ENCODE results near the gene TMEM135. TPM values are rescaled to one million over a fixed set of nuclear protein-coding genes. Genes with fewer than 3 reads are reported as not detected.

TMEM135 gene
- total RNA-seq, 1 experiment from 2014 or later, result 70.3 TPM

GRCh38 chr11:87110443-87111131 lies 72.9 kb downstream of the TMEM135 start:
- Histone ChIP-seq H3K4me3 (ENCODE audit: low read depth, low read length, poor library complexity, severe bottlenecking) (no peak overlapping the region), H3K36me3 (ENCODE audit: insufficient read depth, low read length, poor library complexity, severe bottlenecking) (peaks cover 4% of the 10 kb centered on the region), H3K4me1 (ENCODE audit: insufficient read depth, low read length, poor library complexity, severe bottlenecking) (peaks cover 34% of the 10 kb centered on the region), H3K9me3 (ENCODE audit: low read depth, low read length, poor library complexity, severe bottlenecking) (no peaks in the 10 kb centered on the region), H3K27me3 (replicated peaks; ENCODE audit: insufficient read depth, low read depth, low read length, poor library complexity) (no peaks in the 10 kb centered on the region), H3K27ac (ENCODE audit: low read depth, low read length, poor library complexity, severe bottlenecking) (no peak overlapping the region)
- DNase-seq (ENCODE audit: low spot score), result no peak
- CTCF ChIA-PET, result no interaction called here
- no TSS peak for BruUV-seq (replicated peaks)
- POLR2A ChIA-PET (ENCODE audit: low non-redundant PET), result interaction anchor here (0.7 kb wide), 1 partner anchor 54 kb away, joined by 3 read pairs; no protein-coding TSS in a partner anchor
- no peak for TF ChIP-seq CTCF (conservative IDR thresholded peaks at IDR 0.05; ENCODE audit: low read depth, low read length)
- no peak for TF ChIP-seq EZH2 (IDR thresholded peaks at IDR 0.05; ENCODE audit: borderline replicate concordance, low read depth, low read length, poor library complexity, severe bottlenecking)
- intact Hi-C loops (cut with micrococcal nuclease; ENCODE audit: unreplicated experiment), result no loop called here

GRCh38 chr11:87114093-87114492 lies 76.4 kb downstream of the TMEM135 start:
- intact Hi-C loops (cut with micrococcal nuclease; ENCODE audit: unreplicated experiment), result no loop called here
- no peaks in the 10 kb centered on the region for H3K27me3 ChIP-seq (replicated peaks; ENCODE audit: insufficient read depth, low read depth, low read length, poor library complexity)
- ChIA-PET POLR2A (ENCODE audit: low non-redundant PET) (no interaction called here), CTCF (no interaction called here)
- H3K9me3 ChIP-seq (ENCODE audit: low read depth, low read length, poor library complexity, severe bottlenecking), result no peaks in the 10 kb centered on the region
- no peak for DNase-seq (ENCODE audit: low spot score)
- peaks cover 57% of the 10 kb centered on the region for H3K4me1 ChIP-seq (ENCODE audit: insufficient read depth, low read length, poor library complexity, severe bottlenecking)
- no peaks in the 10 kb centered on the region for H3K36me3 ChIP-seq (ENCODE audit: insufficient read depth, low read length, poor library complexity, severe bottlenecking)
- H3K27ac ChIP-seq (ENCODE audit: low read depth, low read length, poor library complexity, severe bottlenecking), result peak overlapping the region; percentile 37
- TF ChIP-seq EZH2 (IDR thresholded peaks at IDR 0.05; ENCODE audit: borderline replicate concordance, low read depth, low read length, poor library complexity, severe bottlenecking) (no peak), CTCF (conservative IDR thresholded peaks at IDR 0.05; ENCODE audit: low read depth, low read length) (no peak)
- no TSS peak for BruUV-seq (replicated peaks)
- no peak overlapping the region for H3K4me3 ChIP-seq (ENCODE audit: low read depth, low read length, poor library complexity, severe bottlenecking)

GRCh38 chr11:87116185-87116584 lies 78.5 kb downstream of the TMEM135 start:
- CTCF ChIA-PET, result no interaction called here
- peaks cover 62% of the 10 kb centered on the region for H3K4me1 ChIP-seq (ENCODE audit: insufficient read depth, low read length, poor library complexity, severe bottlenecking)
- H3K27ac ChIP-seq (ENCODE audit: low read depth, low read length, poor library complexity, severe bottlenecking), result no peak overlapping the region
- H3K27me3 ChIP-seq (replicated peaks; ENCODE audit: insufficient read depth, low read depth, low read length, poor library complexity), result no peaks in the 10 kb centered on the region
- intact Hi-C loops (cut with micrococcal nuclease; ENCODE audit: unreplicated experiment), result no loop called here
- H3K36me3 ChIP-seq (ENCODE audit: insufficient read depth, low read length, poor library complexity, severe bottlenecking), result no peaks in the 10 kb centered on the region
- peak; percentile 71 for DNase-seq (ENCODE audit: low spot score)
- no peak overlapping the region for H3K4me3 ChIP-seq (ENCODE audit: low read depth, low read length, poor library complexity, severe bottlenecking)
- TF ChIP-seq CTCF (conservative IDR thresholded peaks at IDR 0.05; ENCODE audit: low read depth, low read length) (no peak), EZH2 (IDR thresholded peaks at IDR 0.05; ENCODE audit: borderline replicate concordance, low read depth, low read length, poor library complexity, severe bottlenecking) (no peak)
- no TSS peak for BruUV-seq (replicated peaks)
- POLR2A ChIA-PET (ENCODE audit: low non-redundant PET), result no interaction called here
- H3K9me3 ChIP-seq (ENCODE audit: low read depth, low read length, poor library complexity, severe bottlenecking), result no peaks in the 10 kb centered on the region
